ENCODE measurements around the gene CCDC66.
A peak's percentile ranks its signal among the peaks of the same experiment; 100 is the strongest.

The CCDC66 gene

DNA sequence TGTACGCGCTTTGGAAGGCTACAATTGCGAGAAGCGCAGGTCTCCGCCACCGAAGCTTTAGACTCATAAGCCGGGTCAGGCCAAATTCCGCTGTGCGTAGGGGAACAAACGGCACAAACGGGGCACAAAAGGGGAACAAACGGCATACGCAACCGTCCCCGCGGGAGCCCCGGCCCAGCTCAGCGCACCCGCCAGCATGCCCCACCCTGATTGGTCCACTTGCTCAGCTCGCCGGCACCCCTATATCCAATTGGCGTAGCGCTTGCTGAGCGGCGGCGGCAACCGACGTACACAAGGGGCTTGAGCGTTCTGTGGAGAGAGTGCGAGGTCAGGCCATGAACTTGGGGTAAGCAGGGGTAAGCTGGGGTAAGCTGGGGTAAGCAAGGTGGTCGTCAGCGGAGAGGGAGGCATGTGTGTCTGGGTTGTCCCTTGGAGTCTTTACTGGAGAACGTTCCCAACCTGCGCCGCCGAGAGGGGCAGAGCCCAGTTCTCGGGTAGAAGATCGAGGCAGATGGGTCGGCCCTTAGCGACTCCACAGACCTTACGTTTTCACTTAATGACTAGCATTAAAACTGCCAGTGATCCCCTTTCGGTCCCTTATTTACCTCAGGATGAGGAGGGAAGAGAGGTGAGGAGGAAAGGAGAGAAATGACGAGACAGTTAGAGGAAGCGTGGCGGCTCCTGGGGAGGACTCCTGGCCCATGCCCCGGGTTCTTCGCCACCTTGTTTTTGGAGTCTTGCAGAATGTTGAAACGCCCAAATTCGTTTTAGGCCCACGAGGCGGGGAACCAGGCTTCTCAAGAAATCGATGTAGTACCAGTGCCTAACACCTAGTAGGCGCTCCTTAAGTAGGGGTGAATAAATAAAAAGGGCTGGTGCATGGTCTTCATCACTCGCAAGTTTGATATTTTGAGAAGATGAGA lies at the start of gene CCDC66:
TSS of gene CCDC66 (plus strand) at position 268 of the 923 bp plus-strand sequence. CDS start at position 336, 68 bp downstream.
- H3K36me3 ChIP-seq (ENCODE audit: control insufficient read depth, insufficient read depth, low read length), result no peaks in the 10 kb centered on the region
- H3K27me3 ChIP-seq (ENCODE audit: control insufficient read depth, insufficient read depth, low read length), result no peaks in the 10 kb centered on the region
- peak within 1 kb of the TSS; percentile 89 for H2AFZ ChIP-seq
- peak within 1 kb of the TSS; percentile 97 for H3K4me3 ChIP-seq (ENCODE audit: low read depth, low read length)
- H3K79me2 ChIP-seq, result peaks cover 9% of the 10 kb centered on the region
- H3K9ac ChIP-seq, result peak within 1 kb of the TSS; percentile 43
- peak within 1 kb of the TSS; percentile 97 for H3K4me2 ChIP-seq (ENCODE audit: low read length)
- no peaks in the 10 kb centered on the region for H3K9me3 ChIP-seq (ENCODE audit: control insufficient read depth, low read length)
- H3K27ac ChIP-seq, result peak within 1 kb of the TSS; percentile 76
- H3K4me1 ChIP-seq, result no peaks in the 10 kb centered on the region
- TF ChIP-seq, protein P1, sequence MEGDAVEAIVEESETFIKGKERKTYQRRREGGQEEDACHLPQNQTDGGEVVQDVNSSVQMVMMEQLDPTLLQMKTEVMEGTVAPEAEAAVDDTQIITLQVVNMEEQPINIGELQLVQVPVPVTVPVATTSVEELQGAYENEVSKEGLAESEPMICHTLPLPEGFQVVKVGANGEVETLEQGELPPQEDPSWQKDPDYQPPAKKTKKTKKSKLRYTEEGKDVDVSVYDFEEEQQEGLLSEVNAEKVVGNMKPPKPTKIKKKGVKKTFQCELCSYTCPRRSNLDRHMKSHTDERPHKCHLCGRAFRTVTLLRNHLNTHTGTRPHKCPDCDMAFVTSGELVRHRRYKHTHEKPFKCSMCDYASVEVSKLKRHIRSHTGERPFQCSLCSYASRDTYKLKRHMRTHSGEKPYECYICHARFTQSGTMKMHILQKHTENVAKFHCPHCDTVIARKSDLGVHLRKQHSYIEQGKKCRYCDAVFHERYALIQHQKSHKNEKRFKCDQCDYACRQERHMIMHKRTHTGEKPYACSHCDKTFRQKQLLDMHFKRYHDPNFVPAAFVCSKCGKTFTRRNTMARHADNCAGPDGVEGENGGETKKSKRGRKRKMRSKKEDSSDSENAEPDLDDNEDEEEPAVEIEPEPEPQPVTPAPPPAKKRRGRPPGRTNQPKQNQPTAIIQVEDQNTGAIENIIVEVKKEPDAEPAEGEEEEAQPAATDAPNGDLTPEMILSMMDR (IDR thresholded peaks at IDR 0.05), result peak; percentile 85

DNA sequence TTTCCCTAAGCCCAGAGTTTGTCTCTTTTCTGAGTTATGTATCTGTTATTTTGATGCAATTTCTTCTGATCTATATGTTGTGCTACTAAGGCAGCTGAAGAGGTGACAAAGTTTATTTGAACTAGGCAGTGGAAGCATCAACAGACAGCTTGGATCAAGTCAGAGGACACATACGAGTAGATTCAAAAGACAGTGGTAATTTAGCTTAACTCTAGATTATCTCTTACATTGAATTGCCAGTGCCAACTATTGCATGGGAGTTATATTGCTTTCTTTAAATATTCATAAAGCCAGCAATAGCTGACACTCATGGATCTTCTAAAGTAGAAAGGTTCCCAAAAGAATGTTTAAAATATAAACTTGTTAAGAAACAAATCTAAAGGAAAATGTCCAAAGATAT lies 37.3 kb upstream of the CCDC66 start:
- Histone ChIP-seq H3K36me3 (ENCODE audit: control insufficient read depth, insufficient read depth, low read length) (no peaks in the 10 kb centered on the region), H3K9ac (no peak overlapping the region), H3K27me3 (ENCODE audit: control insufficient read depth, insufficient read depth, low read length) (no peaks in the 10 kb centered on the region), H3K27ac (no peak overlapping the region), H3K4me2 (ENCODE audit: low read length) (no peak overlapping the region), H3K4me3 (ENCODE audit: low read depth, low read length) (no peak overlapping the region), H2AFZ (no peak overlapping the region), H3K4me1 (peaks cover 2% of the 10 kb centered on the region), H3K9me3 (ENCODE audit: control insufficient read depth, low read length) (no peaks in the 10 kb centered on the region), H3K79me2 (no peaks in the 10 kb centered on the region)
- TF ChIP-seq, protein P1 (IDR thresholded peaks at IDR 0.05), result no peak

DNA sequence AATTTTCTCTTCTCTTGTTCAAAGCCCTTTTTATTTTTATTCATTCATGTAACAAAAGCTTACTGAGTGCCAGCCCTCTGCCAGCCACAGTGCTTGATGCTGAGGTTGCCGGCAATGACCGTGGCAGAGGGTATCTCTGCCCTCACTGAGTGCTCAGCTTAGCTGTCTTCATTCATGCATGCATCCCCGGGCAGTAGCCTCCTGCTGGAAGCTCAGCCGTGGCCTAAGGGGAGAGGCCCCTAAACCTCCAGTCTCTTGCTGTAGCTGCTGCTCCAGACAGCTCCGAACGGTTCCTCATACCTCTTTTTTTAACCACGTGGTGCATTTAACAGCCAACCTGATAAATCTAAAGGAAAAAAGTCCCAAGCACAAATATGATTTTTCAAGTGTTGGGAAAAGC lies 34.6 kb upstream of the CCDC66 start:
- Histone ChIP-seq H3K4me2 (ENCODE audit: low read length) (no peak overlapping the region), H3K79me2 (no peaks in the 10 kb centered on the region), H3K9ac (no peak overlapping the region), H3K36me3 (ENCODE audit: control insufficient read depth, insufficient read depth, low read length) (no peaks in the 10 kb centered on the region), H3K4me1 (peaks cover 2% of the 10 kb centered on the region), H3K27ac (no peak overlapping the region), H2AFZ (peak overlapping the region; percentile 44), H3K4me3 (ENCODE audit: low read depth, low read length) (no peak overlapping the region), H3K27me3 (ENCODE audit: control insufficient read depth, insufficient read depth, low read length) (no peaks in the 10 kb centered on the region), H3K9me3 (ENCODE audit: control insufficient read depth, low read length) (no peaks in the 10 kb centered on the region)
- TF ChIP-seq, protein P1 (IDR thresholded peaks at IDR 0.05), result no peak

DNA sequence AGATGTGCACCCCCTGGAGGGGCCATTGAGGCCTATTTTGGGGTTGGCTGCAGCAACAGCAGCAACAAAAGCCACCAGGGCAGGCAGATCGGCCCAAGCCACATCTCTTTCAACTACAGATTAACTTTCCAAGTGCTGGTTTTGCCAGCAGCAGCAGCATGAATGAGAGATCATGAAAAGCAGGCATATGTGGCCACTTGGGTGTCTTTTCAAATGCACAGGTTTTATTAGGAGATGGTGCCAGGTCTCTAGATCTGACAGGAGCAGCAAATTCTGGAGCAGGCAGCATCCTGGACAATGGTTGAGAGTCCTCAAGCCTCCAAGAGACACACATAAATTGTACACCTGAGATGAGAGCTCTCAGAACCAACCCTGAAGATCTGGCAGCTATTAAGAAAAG lies 31.7 kb upstream of the CCDC66 start:
- H2AFZ ChIP-seq, result no peak overlapping the region
- H3K9ac ChIP-seq, result no peak overlapping the region
- H3K27ac ChIP-seq, result no peak overlapping the region
- H3K79me2 ChIP-seq, result no peaks in the 10 kb centered on the region
- H3K4me2 ChIP-seq (ENCODE audit: low read length), result no peak overlapping the region
- TF ChIP-seq, protein P1 (IDR thresholded peaks at IDR 0.05), result no peak
- peaks cover 2% of the 10 kb centered on the region for H3K4me1 ChIP-seq
- H3K4me3 ChIP-seq (ENCODE audit: low read depth, low read length), result no peak overlapping the region
- H3K36me3 ChIP-seq (ENCODE audit: control insufficient read depth, insufficient read depth, low read length), result no peaks in the 10 kb centered on the region
- no peaks in the 10 kb centered on the region for H3K27me3 ChIP-seq (ENCODE audit: control insufficient read depth, insufficient read depth, low read length)
- H3K9me3 ChIP-seq (ENCODE audit: control insufficient read depth, low read length), result no peaks in the 10 kb centered on the region
